NCI-H1694 (cell line): Measurements from ENCODE around the gene POU3F3.

Experiments used
- DNase-seq: peaks from one replicate; lab custom pipeline; 2025; lab: John Stamatoyannopoulos, UW

The POU3F3 gene

DNA sequence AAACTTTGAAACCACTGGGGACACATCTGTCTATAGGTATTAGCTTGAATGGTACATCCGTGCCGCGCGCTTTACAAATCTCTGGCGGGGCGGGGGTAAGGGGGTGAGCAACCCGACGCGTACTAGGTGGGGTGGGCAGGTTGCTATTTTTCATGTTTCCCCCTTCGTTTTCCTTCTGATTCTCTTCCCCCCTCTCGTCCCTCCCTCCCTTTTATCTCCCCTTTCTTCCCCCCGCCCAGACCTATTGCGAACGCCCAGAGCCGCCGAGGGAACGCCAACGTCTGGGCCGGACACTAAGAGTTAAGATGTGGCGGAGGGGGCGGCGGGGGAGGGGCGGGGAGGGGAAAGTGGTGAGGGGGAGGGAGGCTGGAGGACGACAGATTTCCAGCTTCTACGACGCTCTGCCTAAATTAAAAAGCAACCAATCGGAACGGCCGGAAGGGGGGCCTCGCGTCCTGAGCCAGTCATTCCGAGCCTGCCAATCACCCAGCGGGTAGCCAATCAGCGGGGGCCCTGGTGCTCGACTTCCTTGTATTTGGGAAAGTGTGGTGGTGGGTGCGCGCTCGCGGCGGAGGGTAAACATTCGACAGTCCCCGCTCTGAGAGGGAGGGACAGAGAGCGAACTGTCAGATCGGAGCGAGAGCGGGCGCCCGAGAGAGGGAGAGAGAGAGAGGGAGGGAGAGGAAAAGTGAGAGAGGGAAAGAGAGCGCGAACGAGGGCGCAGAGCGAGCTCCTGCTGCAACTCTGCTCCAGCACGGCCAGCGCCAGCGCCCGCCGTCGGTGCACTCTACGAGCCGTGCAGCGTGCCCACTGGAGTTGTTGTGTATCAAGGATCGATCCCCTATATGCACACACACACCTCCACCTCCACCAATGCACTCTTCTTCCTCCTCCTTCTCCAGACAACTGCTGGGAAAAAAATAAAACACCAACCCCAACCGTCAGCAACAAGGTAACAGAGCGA lies at the start of gene POU3F3:
Gene POU3F3 (plus strand): TSS at position 582 of the 964 bp plus-strand sequence. CDS start 1,396 bp downstream, outside the sequence.
- DNase-seq, result no peak

DNA sequence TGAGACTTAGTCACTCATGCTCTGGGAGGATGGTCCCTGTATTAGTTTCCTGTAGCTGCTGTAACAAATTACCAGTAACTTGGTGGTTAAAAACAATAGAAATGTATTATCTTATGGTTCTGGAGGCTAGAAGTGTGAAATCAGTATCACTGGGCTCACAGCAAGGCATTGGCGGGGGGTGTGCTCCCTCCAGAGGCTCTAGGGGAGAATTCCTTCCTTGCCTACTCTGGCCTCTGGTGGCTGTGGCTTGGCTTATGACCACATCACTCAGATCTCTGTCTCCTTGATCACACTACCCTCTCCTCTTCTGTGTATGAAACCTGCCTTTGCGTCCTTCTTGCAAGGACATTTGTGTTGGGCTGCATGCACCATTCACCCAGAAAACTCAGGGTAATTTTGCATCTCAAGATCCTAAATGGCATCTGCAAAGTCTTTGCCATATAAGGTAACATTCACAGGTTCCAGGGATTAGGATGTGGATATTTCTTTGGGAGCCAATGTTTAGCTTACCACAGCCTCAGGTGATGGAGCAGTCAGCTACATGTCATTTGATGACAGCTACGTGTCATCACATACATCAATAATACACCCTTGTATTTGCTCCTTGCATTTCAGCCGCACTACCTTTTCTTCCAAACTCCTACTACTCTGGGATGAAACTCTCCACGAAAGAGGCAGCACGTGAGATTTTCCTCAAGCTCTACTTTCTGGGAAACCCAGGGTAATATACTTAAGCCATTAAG lies 49.6 kb upstream of the POU3F3 start:
- DNase-seq, result no peak

GRCh38 chr2:104812286-104812685 lies 41.6 kb upstream of the POU3F3 start:
- no peak for DNase-seq

GRCh38 chr2:104816143-104816542 lies 37.8 kb upstream of the POU3F3 start:
- no peak for DNase-seq

GRCh38 chr2:104818264-104818663 lies 35.7 kb upstream of the POU3F3 start:
- no peak for DNase-seq

DNA sequence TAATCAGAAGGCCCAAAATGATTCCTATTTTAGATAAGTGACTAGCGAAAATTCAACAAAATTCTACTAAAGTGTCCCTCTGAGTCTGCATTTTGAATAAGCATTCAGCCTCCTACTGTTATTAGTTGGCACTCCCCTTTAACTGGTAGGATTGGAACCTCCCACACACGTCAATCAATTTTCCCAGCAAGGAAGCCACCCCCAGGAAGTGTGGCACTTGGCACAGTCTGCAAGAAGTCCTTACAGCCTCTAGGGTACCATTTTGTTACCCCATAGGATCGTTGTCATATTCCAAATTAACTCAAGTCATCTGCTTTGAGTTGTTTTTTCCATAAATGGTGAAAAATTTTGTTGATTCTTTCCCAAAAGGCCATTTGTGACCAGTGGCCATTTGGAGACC lies 33.8 kb upstream of the POU3F3 start:
- DNase-seq, result no peak

DNA sequence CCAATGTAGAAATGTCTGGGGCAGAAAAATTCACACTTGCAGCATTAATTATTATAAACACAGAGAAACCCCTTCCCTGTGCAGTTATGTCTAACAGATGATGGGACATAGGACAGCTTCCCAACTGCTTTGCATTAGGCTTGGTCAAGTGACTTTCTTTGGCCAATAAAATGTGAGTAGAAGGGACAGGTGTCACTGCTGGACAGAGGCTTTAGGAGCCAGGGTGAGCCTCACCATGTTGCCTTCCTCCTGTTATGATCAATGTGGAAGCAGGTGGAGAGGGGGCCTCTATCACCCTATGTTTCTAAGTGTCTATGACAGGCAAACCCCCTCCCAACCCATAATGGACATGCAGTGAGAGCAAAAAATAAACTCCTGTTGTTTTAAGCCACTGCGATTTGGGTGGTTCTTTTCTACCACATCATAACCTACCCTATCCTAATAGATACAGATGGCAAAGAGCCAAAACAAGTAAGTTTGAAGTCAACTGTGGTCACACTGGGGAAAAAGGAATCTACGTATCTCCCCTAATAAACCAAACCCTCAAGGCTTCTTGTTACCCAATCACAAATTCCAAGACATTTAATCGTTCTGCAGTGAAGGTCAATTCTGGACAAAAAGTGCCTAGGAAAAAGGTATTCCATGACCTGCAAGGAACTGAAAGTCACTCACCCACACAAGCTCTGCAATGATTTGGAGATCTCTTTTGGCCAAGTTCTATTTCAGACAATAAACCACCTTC lies 28.6 kb upstream of the POU3F3 start:
- DNase-seq, result no peak

- no peak for DNase-seq
These were observed 27.9 kb upstream of the POU3F3 start for GRCh38 chr2:104826016-104826415.

DNA sequence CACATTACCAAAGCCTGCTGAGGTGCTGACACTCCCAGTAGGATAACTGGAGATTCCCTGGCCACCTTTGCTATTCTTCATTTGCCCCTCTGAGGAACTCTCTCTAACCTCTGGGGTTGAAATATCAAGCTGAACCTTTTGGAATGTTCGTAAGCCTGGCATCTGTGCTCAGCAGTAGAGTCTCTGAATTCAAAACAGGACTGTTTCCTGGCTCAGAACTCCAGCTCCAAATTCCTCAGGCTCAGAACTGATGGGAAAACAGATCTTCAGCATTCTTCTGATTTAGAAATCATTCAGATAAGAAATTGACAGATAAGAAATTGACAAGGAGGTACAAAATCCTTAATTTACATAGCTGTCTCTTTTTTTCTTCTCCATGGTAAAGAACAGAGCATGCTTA lies 22.2 kb upstream of the POU3F3 start:
- DNase-seq, result no peak

GRCh38 chr2:104834431-104835153 lies 19.3 kb upstream of the POU3F3 start:
- no peak for DNase-seq

- no peak for DNase-seq
These were observed 17.6 kb upstream of the POU3F3 start for GRCh38 chr2:104836265-104836664.

- DNase-seq, result no peak
These were observed 17.1 kb upstream of the POU3F3 start for GRCh38 chr2:104836841-104837240.

DNA sequence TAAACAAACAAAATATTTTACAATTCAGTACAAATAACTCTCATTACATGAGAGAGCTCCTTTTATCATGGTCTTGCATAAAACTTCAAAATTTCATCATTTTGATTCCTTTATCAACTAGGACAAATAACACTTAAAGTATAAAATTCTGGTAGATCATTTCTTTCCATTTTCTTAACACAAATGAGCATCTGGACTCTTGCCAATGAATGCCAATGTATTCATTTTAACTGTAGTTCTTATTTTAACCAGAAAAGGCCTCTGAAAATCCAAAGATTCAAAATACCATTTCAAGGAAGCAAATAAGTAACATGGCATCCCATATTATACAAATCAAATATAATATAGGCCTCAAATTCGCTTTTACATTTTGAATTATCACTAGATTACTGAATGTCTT lies 13.8 kb upstream of the POU3F3 start:
- no peak for DNase-seq

DNA sequence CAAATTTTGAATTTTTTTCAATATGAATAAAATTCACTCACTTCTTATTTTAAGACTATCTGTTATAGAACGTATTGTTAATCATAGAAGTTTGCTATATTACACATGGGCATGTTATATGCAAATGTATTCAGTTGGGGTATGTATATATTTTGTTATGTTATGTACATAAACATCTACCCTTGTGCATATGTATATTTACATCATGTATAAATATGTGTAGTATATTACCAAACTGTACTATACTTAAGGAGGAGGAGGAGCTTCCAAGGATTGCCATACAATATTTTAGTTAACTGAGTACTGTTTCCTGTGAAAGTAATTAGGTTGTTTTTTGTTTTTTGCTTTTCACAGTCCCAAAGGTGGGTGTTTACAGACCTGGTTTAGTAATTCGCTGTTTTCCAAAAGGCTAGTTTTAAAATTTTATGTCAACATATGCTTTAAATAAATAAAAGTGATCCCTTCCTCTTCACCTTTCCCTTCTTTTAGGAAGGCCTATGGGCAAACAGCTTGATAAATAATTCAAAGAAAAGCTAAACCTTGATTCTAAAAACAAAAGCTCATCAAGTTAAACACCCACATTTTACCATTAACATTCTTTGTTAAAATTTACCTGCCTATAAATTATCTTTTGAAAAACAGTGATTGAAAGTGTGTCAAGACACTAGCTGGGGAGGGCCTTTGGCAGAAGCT lies 12.9 kb upstream of the POU3F3 start:
- DNase-seq, result no peak

- DNase-seq, result no peak
These were observed 12.2 kb upstream of the POU3F3 start for GRCh38 chr2:104841744-104842143.

DNA sequence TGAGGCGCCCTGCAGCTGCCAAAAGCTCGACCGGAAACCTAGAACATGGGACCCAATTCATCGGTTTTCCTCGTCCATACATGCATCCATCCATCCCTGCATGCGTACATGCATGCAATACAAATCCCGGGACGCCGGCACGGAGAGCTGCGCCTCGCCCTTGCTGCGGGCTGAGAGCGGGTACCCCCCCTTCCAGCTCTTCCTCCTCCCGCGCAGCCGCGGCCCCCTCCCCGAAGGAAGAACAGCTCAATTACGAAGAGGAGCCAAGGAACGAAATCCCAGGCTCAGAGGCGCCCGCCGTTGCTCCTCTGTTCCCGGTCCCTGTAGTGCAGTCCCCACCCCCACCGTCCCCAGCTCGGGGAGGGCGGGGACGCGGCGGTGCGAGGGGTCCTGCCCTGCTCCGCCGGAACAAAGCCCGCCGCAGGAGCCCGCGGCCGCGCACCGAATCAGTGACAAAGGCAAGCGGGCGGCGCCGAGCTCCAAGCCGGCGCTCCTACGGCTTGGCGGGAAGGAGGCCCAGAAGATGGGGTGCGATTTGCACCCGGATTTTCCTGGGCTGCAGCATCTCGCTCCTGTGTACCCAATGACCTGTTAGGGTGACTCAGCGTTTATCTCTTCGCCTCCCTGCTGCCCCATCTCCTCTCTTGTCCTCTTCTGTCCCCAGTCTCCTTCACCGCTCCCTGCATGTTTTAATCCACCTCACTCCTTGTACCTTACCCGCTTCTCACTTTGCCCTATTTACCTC lies 8.9 kb upstream of the POU3F3 start:
- DNase-seq, result no peak

DNA sequence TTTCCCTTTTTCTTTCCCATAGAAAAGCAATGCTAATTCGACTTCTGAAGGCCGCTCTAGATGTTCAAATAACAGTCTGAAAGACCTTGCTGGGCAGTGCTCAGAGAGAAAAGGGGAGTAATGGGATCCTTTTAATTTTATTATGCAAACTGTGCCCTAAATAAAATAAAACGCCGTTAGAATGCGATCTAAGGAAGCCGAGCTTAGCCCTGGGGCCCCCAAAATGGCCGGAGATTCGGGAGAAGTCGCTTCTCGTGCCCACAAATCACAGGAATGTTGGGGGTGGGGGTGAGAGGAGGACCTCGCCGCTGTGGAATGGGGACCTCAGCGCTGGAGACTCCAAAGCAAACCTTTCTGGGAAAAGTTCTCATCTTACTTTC lies 8.4 kb upstream of the POU3F3 start:
- no peak for DNase-seq

GRCh38 chr2:104845946-104846785 lies 7.7 kb upstream of the POU3F3 start:
- DNase-seq, result no peak

DNA sequence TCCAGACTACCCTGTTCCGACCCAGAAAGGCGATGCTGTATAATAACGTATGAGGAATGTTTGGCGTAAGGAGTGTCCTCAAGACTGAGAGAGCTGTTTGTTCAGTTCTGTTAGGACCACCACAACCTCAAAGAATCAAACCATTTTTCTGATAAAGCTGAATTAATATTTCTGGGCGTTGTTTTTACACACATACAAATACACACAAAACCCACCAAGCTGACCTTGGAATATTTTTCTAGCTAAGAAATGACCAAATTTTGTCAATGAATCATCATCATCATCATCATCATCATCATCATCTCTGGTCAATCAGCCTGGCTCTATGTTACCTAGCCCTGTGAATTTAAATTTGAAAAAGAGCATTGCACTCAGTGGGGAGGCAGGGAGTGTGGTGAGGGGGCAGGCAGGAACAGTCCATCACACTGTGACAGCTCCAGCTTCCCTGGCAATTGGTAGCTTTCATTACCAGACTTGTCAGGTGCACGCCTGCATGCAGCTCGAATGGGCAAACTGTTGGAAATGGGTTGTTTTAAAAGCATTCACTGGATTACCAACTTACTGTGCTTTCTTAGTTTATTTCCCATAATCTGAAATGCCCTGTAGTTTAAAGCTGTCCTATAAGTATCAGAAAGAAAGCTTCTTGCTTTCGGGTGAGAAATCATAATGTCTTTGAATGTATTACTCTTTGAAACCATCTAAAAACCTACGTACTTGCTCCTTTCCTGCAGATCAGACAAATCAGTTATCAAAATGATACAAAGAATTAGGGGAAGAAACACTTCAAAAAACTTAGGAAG lies 6.9 kb upstream of the POU3F3 start:
- no peak for DNase-seq
